ENCODE results near the gene DGKI. TPM values are rescaled to one million over a fixed set of nuclear protein-coding genes. Genes with fewer than 3 reads are reported as not detected.

Gene DGKI
- total and polyA plus RNA-seq, 2 of the 4 experiments (the other 2 are of a cell fraction): 3.9 to 15.8 TPM

- no peak overlapping the region for H2BK20ac ChIP-seq (ENCODE audit: low read depth, low read length)
- no peak for ATAC-seq (ENCODE audit: low read depth)
- no peak overlapping the region for H3K23ac ChIP-seq (ENCODE audit: low read depth, low read length)
- H3K9ac ChIP-seq (ENCODE audit: low read depth, low read length): no peak overlapping the region
- no peak overlapping the region for H3K27ac ChIP-seq (ENCODE audit: insufficient read depth, low read length)
- no peaks in the 10 kb centered on the region for H3K9me1 ChIP-seq (ENCODE audit: insufficient read depth, low read length)
- H2BK5ac ChIP-seq (ENCODE audit: low read depth, low read length, poor library complexity, severe bottlenecking): no peak overlapping the region
- H4K8ac ChIP-seq (ENCODE audit: low read depth in 2 of 2, low read length in 2 of 2): no peak overlapping the region
- dilution Hi-C loops (cut with HindIII; ENCODE audit: low sequenced_read_pairs, unreplicated experiment): no loop called here
- in situ Hi-C loops (cut with MboI; ENCODE audit: low sequenced_read_pairs): no loop called here
- no peak overlapping the region for H3K4ac ChIP-seq (ENCODE audit: low read depth, low read length)
- no peaks in the 10 kb centered on the region for H3K27me3 ChIP-seq (ENCODE audit: control insufficient read depth, insufficient read depth, low read length)
- no CpG with 5 or more reads among the region's 3 CpGs for WGBS, 2 experiments (ENCODE audit: extremely low coverage in 2 of 2, insufficient read length in 1 of 2)
- H3K79me1 ChIP-seq (ENCODE audit: low read depth in 1 of 2, low read length in 2 of 2): no peaks in the 10 kb centered on the region; a peak in 1 of 4 replicates
- no peak overlapping the region for H2AK9ac ChIP-seq (replicated peaks; ENCODE audit: low read depth, low read length, poor library complexity)
- ChIA-PET CTCF (no interaction called here), POLR2A (ENCODE audit: unreplicated experiment) (no interaction called here)
- H3K36me3 ChIP-seq (ENCODE audit: control insufficient read depth, insufficient read depth, low read length): no peaks in the 10 kb centered on the region
- H2AFZ ChIP-seq (replicated peaks; ENCODE audit: low read length, poor library complexity): no peak overlapping the region
- H3K56ac ChIP-seq (ENCODE audit: extremely low read depth, insufficient read depth, low read length): no peak overlapping the region
- no peak overlapping the region for H3K4me3 ChIP-seq (ENCODE audit: insufficient read depth, low read depth, low read length)
- no peak overlapping the region for H4K91ac ChIP-seq (ENCODE audit: insufficient read depth, low read depth, low read length)
- H4K5ac ChIP-seq (ENCODE audit: low read depth, low read length): no peak overlapping the region
- no TSS peak for BruUV-seq (replicated peaks)
- no peak overlapping the region for H3K18ac ChIP-seq (ENCODE audit: low read depth, low read length)
- no peak overlapping the region for H3K4me2 ChIP-seq (ENCODE audit: low read depth, low read length)
- no peaks in the 10 kb centered on the region for H3K9me3 ChIP-seq (ENCODE audit: control insufficient read depth, insufficient read depth, low read length)
- H3K14ac ChIP-seq (replicated peaks; ENCODE audit: low read depth, low read length): no peak overlapping the region
- no peak overlapping the region for H2AK5ac ChIP-seq (ENCODE audit: low read depth, low read length)
- peaks cover 2% of the 10 kb centered on the region; the same call in 1 of the 2 replicates for H3K4me1 ChIP-seq (ENCODE audit: control insufficient read depth, insufficient read depth, low read length)
- no peaks in the 10 kb centered on the region for H4K20me1 ChIP-seq (ENCODE audit: insufficient read depth, low read length)
- TF ChIP-seq NFE2L2 (IDR thresholded peaks at IDR 0.05; ENCODE audit: low read depth, low read length): no peak
- TF ChIP-seq ELK1 (IDR thresholded peaks at IDR 0.05; ENCODE audit: borderline replicate concordance, low read depth, low read length): no peak
- TF ChIP-seq MXI1 (IDR thresholded peaks at IDR 0.05; ENCODE audit: borderline replicate concordance, low read depth, low read length): no peak
- TF ChIP-seq CEBPB (IDR thresholded peaks at IDR 0.05; ENCODE audit: low read depth, low read length): no peak
- no peak for TF ChIP-seq RFX5 (IDR thresholded peaks at IDR 0.05; ENCODE audit: low read depth, low read length)
- no peak for TF ChIP-seq MAFK (IDR thresholded peaks at IDR 0.05; ENCODE audit: low read depth, low read length)
- no peak for TF ChIP-seq CTCF (conservative IDR thresholded peaks at IDR 0.05; ENCODE audit: low read depth, low read length)
- no peak for TF ChIP-seq FOS (IDR thresholded peaks at IDR 0.05; ENCODE audit: low read depth, low read length)
- no peak for TF ChIP-seq BHLHE40 (IDR thresholded peaks at IDR 0.05; ENCODE audit: low read depth, low read length)
- TF ChIP-seq RCOR1 (IDR thresholded peaks at IDR 0.05; ENCODE audit: insufficient replicate concordance, low read length): no peak
- intact Hi-C loops (cut with micrococcal nuclease): no loop called here
- no peak for DNase-seq
- H2BK120ac ChIP-seq (ENCODE audit: low read depth, low read length): no peak overlapping the region
- H2BK15ac ChIP-seq (ENCODE audit: low read depth, low read length): no peak overlapping the region
Measured at GRCh38 chr7:137753575-137753947, 93.2 kb downstream of the DGKI start.
